ENCODE data around the gene MB. TPM values are rescaled to one million over a fixed set of nuclear protein-coding genes. Genes with fewer than 3 reads are reported as not detected.

Gene MB
- polyA plus RNA-seq (2012; ENCODE audit: insufficient read length, low read depth): not detected

DNA sequence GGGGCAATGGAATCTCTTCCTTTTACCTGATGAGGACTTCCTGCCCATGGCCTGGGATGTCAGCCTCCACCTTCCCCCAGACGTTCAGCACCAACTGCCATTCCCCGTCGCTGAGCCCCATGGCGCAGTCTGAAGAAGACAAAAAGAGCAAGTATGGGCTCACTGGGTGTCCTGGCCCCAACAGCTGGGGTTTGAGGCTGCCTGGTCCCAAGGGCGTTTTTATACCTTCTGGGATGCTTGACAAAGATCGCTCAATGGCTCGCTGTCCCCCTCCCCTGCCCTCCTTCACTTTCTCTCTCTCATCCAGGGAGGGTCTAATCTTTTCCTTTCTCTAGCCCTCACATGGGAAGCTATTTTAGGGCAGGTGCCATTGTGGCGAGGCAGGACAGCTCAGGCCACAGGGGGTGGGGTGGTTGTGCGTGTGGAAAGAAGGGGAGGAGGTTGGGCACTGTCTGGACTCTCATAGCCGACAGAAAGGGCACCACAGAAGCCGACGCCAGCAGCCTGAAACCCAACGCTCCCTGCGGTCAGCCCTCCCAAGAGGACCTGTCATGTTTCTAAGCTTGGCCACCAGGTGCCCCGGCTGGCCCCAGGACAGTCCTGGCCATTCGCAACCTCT, at the start of gene MB:
Gene MB (minus strand): TSS at position 193 of the 619 bp plus-strand sequence. CDS start 72 bp downstream, at position 121.
- TF ChIP-seq, protein P1, sequence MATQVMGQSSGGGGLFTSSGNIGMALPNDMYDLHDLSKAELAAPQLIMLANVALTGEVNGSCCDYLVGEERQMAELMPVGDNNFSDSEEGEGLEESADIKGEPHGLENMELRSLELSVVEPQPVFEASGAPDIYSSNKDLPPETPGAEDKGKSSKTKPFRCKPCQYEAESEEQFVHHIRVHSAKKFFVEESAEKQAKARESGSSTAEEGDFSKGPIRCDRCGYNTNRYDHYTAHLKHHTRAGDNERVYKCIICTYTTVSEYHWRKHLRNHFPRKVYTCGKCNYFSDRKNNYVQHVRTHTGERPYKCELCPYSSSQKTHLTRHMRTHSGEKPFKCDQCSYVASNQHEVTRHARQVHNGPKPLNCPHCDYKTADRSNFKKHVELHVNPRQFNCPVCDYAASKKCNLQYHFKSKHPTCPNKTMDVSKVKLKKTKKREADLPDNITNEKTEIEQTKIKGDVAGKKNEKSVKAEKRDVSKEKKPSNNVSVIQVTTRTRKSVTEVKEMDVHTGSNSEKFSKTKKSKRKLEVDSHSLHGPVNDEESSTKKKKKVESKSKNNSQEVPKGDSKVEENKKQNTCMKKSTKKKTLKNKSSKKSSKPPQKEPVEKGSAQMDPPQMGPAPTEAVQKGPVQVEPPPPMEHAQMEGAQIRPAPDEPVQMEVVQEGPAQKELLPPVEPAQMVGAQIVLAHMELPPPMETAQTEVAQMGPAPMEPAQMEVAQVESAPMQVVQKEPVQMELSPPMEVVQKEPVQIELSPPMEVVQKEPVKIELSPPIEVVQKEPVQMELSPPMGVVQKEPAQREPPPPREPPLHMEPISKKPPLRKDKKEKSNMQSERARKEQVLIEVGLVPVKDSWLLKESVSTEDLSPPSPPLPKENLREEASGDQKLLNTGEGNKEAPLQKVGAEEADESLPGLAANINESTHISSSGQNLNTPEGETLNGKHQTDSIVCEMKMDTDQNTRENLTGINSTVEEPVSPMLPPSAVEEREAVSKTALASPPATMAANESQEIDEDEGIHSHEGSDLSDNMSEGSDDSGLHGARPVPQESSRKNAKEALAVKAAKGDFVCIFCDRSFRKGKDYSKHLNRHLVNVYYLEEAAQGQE (IDR thresholded peaks at IDR 0.05; ENCODE audit: insufficient read depth in 1 of 2, low read depth in 2 of 2, low read length in 2 of 2): no peak
- TF ChIP-seq POLR2AphosphoS5 (IDR thresholded peaks at IDR 0.05; ENCODE audit: low read depth, low read length): no peak
- TF ChIP-seq SIN3A (IDR thresholded peaks at IDR 0.05; ENCODE audit: borderline replicate concordance, insufficient read depth, low read length): no peak
- TF ChIP-seq TAF1 (IDR thresholded peaks at IDR 0.05; ENCODE audit: borderline replicate concordance, insufficient read depth, low read length): no peak
- no peak for TF ChIP-seq FOXP2 (optimal IDR thresholded peaks at IDR 0.05; ENCODE audit: borderline replicate concordance, extremely low read depth, extremely low read length, insufficient read depth)

DNA sequence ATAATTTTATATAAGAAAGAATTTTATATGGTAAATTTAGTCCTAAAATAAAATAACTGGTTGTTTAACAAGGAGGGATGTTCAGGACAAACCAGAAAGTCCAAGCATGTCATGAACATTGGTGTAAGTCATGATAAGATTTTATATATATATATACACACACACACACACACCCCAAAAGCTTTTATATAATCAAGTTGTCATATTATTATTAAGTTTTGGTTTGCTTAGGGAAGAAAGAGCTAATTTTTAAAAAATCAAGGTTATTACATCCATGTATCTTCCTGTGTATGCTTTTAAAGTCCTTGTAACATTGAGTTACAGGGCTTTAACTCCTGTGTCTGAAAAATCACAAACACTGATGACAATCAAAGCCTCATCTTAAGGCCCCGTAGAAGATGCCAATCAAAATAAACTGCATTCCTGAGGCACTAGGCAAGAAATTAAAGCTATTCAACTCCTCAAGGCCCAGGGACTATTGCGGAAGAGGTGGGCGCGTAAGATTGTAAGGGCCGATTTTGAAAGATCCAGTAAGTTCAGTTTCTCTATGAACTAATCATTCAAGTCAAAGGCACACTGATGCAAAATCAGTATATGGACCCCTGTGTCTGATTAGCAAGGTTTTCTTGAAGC, 47.9 kb upstream of the MB start:
- TF ChIP-seq FOXP2 (optimal IDR thresholded peaks at IDR 0.05; ENCODE audit: borderline replicate concordance, extremely low read depth, extremely low read length, insufficient read depth): no peak
- TF ChIP-seq POLR2AphosphoS5 (IDR thresholded peaks at IDR 0.05; ENCODE audit: low read depth, low read length): no peak
- TF ChIP-seq TAF1 (IDR thresholded peaks at IDR 0.05; ENCODE audit: borderline replicate concordance, insufficient read depth, low read length): no peak
- TF ChIP-seq, protein P1 (IDR thresholded peaks at IDR 0.05; ENCODE audit: insufficient read depth in 1 of 2, low read depth in 2 of 2, low read length in 2 of 2): no peak
- no peak for TF ChIP-seq SIN3A (IDR thresholded peaks at IDR 0.05; ENCODE audit: borderline replicate concordance, insufficient read depth, low read length)

DNA sequence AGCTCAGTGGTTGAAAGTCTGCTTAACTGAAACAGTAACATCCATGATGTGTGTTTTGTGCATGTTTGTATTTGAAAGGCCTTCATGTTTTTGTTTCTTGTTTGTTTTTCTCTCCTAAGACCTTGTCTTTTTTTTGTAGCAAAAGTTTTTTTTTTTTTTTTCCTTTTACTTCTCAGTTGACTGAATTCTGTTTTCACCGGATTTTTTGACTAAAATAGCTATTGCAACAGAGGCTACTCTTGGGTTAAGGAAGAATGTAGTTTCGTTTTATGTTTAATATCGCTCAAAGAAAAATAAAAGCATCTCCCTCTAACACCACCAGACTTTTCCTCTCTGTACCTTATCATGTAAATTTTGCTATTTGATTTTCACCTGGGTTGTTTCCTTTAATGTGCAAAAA, 46.2 kb upstream of the MB start:
- no peak for TF ChIP-seq TAF1 (IDR thresholded peaks at IDR 0.05; ENCODE audit: borderline replicate concordance, insufficient read depth, low read length)
- TF ChIP-seq SIN3A (IDR thresholded peaks at IDR 0.05; ENCODE audit: borderline replicate concordance, insufficient read depth, low read length): no peak
- TF ChIP-seq, protein P1 (IDR thresholded peaks at IDR 0.05; ENCODE audit: insufficient read depth in 1 of 2, low read depth in 2 of 2, low read length in 2 of 2): no peak
- no peak for TF ChIP-seq POLR2AphosphoS5 (IDR thresholded peaks at IDR 0.05; ENCODE audit: low read depth, low read length)
- TF ChIP-seq FOXP2 (optimal IDR thresholded peaks at IDR 0.05; ENCODE audit: borderline replicate concordance, extremely low read depth, extremely low read length, insufficient read depth): no peak

DNA sequence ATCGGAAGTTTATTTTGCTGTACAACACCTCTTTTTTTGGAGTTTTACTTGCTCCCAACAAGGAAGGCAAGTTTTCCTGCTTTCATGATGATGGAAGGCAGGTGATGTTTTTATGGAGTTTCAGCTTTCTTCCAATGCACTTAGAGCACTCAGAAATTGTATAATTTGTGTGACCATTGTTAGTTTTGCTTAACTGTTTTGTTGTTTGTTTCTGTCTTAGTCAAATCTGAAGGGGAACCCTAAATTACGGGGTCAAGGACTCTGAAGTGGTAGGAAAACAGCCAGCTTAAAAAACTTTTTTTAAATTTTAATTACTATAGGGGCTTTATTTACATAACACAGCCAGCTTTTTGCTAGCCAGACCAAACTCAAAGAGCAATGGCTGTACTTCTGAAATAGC, 45.8 kb upstream of the MB start:
- no peak for TF ChIP-seq TAF1 (IDR thresholded peaks at IDR 0.05; ENCODE audit: borderline replicate concordance, insufficient read depth, low read length)
- no peak for TF ChIP-seq FOXP2 (optimal IDR thresholded peaks at IDR 0.05; ENCODE audit: borderline replicate concordance, extremely low read depth, extremely low read length, insufficient read depth)
- no peak for TF ChIP-seq POLR2AphosphoS5 (IDR thresholded peaks at IDR 0.05; ENCODE audit: low read depth, low read length)
- TF ChIP-seq, protein P1 (IDR thresholded peaks at IDR 0.05; ENCODE audit: insufficient read depth in 1 of 2, low read depth in 2 of 2, low read length in 2 of 2): no peak
- no peak for TF ChIP-seq SIN3A (IDR thresholded peaks at IDR 0.05; ENCODE audit: borderline replicate concordance, insufficient read depth, low read length)
